HepG2 (cell line): ENCODE results near the gene WDR45B. TPM values are rescaled to one million over a fixed set of nuclear protein-coding genes. Genes with fewer than 3 reads are reported as not detected.

Experiments used
- CBX5 ChIP-seq: sonication (generic); formaldehyde crosslinking; IDR thresholded peaks from 2 replicates; pipeline ENCODE4 v1.4.0; 2020; ENCODE audit warnings: missing genetic modification reagents, borderline replicate concordance
- DR1 ChIP-seq: sonication (generic); formaldehyde crosslinking; IDR thresholded peaks from 2 replicates; pipeline ENCODE4 v1.8.0; 2021; ENCODE audit warnings: mild to moderate bottlenecking, missing genetic modification reagents, inconsistent platforms
- DZIP1 ChIP-seq: sonication (generic); formaldehyde crosslinking; IDR thresholded peaks from 2 replicates; pipeline ENCODE4 v1.5.0; 2020; ENCODE audit warnings: mild to moderate bottlenecking, missing genetic modification reagents
- GATAD2A ChIP-seq: IDR thresholded peaks from 2 replicates; pipeline ENCODE4 v1.6.1; 2016
- KDM3A ChIP-seq: IDR thresholded peaks from 2 replicates; pipeline ENCODE4 v1.6.1; 2018; ENCODE audit warnings: low read depth, missing compliant biosample characterization
- MBNL3 ChIP-seq: fragments of 250-450 bp; sonication (Bioruptor Pico); conservative IDR thresholded peaks from 2 replicates; pipeline ENCODE4 v1.8.0; 2022; ENCODE audit warnings: mild to moderate bottlenecking, inconsistent platforms
- MTA3 ChIP-seq: sonication (generic); formaldehyde crosslinking; IDR thresholded peaks from 2 replicates; pipeline ENCODE4 v1.4.0; 2020; ENCODE audit warnings: missing genetic modification reagents
- MYNN ChIP-seq: sonication (generic); formaldehyde crosslinking; IDR thresholded peaks from 2 replicates; pipeline ENCODE4 v1.4.0; 2020; ENCODE audit warnings: mild to moderate bottlenecking, low read depth, missing genetic modification reagents
- NCOA5 ChIP-seq: sonication (generic); formaldehyde crosslinking; IDR thresholded peaks from 2 replicates; pipeline ENCODE4 v1.4.0; 2020; ENCODE audit warnings: missing genetic modification reagents
- NFRKB ChIP-seq: fragments of 450-650 bp; IDR thresholded peaks from 2 replicates; pipeline ENCODE4 v1.6.1; 2017
- POLR2AphosphoS2 ChIP-seq: IDR thresholded peaks from 2 replicates; pipeline ENCODE4 v1.6.1; 2011; ENCODE audit warnings: low read depth, low read length, improper control_type of control experiment
- PRPF4 ChIP-seq: fragments of 200-400 bp; formaldehyde crosslinking; IDR thresholded peaks from 2 replicates; pipeline ENCODE4 v1.6.1; 2016; ENCODE audit warnings: low read length, low read depth; ENCODE audit not compliant: poor library complexity, severe bottlenecking
- PTBP1 ChIP-seq: fragments of 200-400 bp; formaldehyde crosslinking; IDR thresholded peaks from 2 replicates; pipeline ENCODE4 v1.6.1; 2018; ENCODE audit warnings: low read length, low read depth; ENCODE audit not compliant: poor library complexity, severe bottlenecking
- TMF1 ChIP-seq: sonication (generic); formaldehyde crosslinking; IDR thresholded peaks from 2 replicates; pipeline ENCODE4 v1.8.1; 2022; ENCODE audit warnings: low read depth, missing genetic modification reagents
- ZBTB1 ChIP-seq: sonication (generic); formaldehyde crosslinking; IDR thresholded peaks from 2 replicates; pipeline ENCODE4 v1.4.0; 2020; ENCODE audit warnings: missing genetic modification reagents, borderline replicate concordance
- ZBTB25 ChIP-seq: IDR thresholded peaks from 2 replicates; pipeline ENCODE4 v1.6.1; 2018; ENCODE audit warnings: missing genetic modification reagents
- ZFP36 ChIP-seq: fragments of 150-350 bp; IDR thresholded peaks from 2 replicates; pipeline ENCODE4 v1.6.1; 2018; ENCODE audit warnings: borderline replicate concordance, low read length, low read depth; ENCODE audit not compliant: partially characterized antibody
- ZFP62 ChIP-seq: sonication (generic); formaldehyde crosslinking; IDR thresholded peaks from 2 replicates; pipeline ENCODE4 v1.4.0; 2020; ENCODE audit warnings: missing genetic modification reagents
- ZNF260 ChIP-seq: sonication (generic); formaldehyde crosslinking; IDR thresholded peaks from 2 replicates; pipeline ENCODE4 v1.4.0; 2020; ENCODE audit warnings: missing genetic modification reagents, low read depth, mild to moderate bottlenecking, borderline replicate concordance
- ZNF337 ChIP-seq: sonication (generic); formaldehyde crosslinking; IDR thresholded peaks from 2 replicates; pipeline ENCODE4 v1.5.1; 2020; ENCODE audit warnings: missing genetic modification reagents, low read depth, mild to moderate bottlenecking, borderline replicate concordance
- ZNF567 ChIP-seq: sonication (generic); formaldehyde crosslinking; IDR thresholded peaks from 2 replicates; pipeline ENCODE4 v1.8.1; 2023; ENCODE audit warnings: mild to moderate bottlenecking, missing genetic modification reagents, borderline replicate concordance
- ZNF615 ChIP-seq: sonication (generic); formaldehyde crosslinking; IDR thresholded peaks from 2 replicates; pipeline ENCODE4 v1.5.0; 2020; ENCODE audit warnings: mild to moderate bottlenecking, missing genetic modification reagents, borderline replicate concordance
- ZNF616 ChIP-seq: sonication (generic); formaldehyde crosslinking; IDR thresholded peaks from 2 replicates; pipeline ENCODE4 v1.5.0; 2020; ENCODE audit warnings: low read depth, mild to moderate bottlenecking, missing genetic modification reagents
- ZNF619 ChIP-seq: sonication (generic); formaldehyde crosslinking; IDR thresholded peaks from 2 replicates; pipeline ENCODE4 v1.4.0; 2020; ENCODE audit warnings: mild to moderate bottlenecking, missing genetic modification reagents
- ZNF766 ChIP-seq: sonication (generic); formaldehyde crosslinking; IDR thresholded peaks from 2 replicates; pipeline ENCODE4 v1.5.0; 2020; ENCODE audit warnings: missing genetic modification reagents, borderline replicate concordance
- ZNF83 ChIP-seq: sonication (generic); formaldehyde crosslinking; IDR thresholded peaks from 2 replicates; pipeline ENCODE4 v1.4.0; 2020; ENCODE audit warnings: missing genetic modification reagents, mild to moderate bottlenecking, borderline replicate concordance
- ZSCAN21 ChIP-seq: sonication (generic); formaldehyde crosslinking; IDR thresholded peaks from 2 replicates; pipeline ENCODE4 v1.8.0; 2022; ENCODE audit warnings: mild to moderate bottlenecking, missing genetic modification reagents, moderate library complexity, borderline replicate concordance
- polyA plus RNA-seq, 8 experiments: library from polyadenylated mRNA; depleted of rRNA in 3 of 8; stranded (reverse) in 7 of 8; unstranded in 1 of 8; fragments of >200 nt; fragmentation: Illumina TruSeq in 4 of 8; extraction: Trizol in 4 of 8; gene quantifications; 2 replicates each; pipeline versions ENCODE4 v1.2.1 to v1.2.3, GENCODE V29; 2011 to 2016; ENCODE audit warnings: low read depth in 4 of 8, missing spikeins in 1 of 8, mixed read lengths in 1 of 8; ENCODE audit not compliant: insufficient read depth in 1 of 8
- total RNA-seq, 5 experiments: library from RNA; depleted of rRNA; stranded (reverse); fragments of >200 nt; fragmentation: Illumina TruSeq; extraction: Trizol; gene quantifications; 2 replicates each; pipeline ENCODE4 v1.2.3, GENCODE V29; 2016; ENCODE audit warnings: low read depth in 1 of 5
- TF ChIP-seq, protein P1 (sequence below): sonication (generic); formaldehyde crosslinking; IDR thresholded peaks from 2 replicates; pipeline ENCODE4 v1.8.1; 2022; ENCODE audit warnings: mild to moderate bottlenecking, missing genetic modification reagents

The WDR45B gene
- total and polyA plus RNA-seq, 2 of the 13 experiments (the other 11 are each of a cell fraction or from before 2014, with no cell fraction given), result 86.2 to 155 TPM

DNA sequence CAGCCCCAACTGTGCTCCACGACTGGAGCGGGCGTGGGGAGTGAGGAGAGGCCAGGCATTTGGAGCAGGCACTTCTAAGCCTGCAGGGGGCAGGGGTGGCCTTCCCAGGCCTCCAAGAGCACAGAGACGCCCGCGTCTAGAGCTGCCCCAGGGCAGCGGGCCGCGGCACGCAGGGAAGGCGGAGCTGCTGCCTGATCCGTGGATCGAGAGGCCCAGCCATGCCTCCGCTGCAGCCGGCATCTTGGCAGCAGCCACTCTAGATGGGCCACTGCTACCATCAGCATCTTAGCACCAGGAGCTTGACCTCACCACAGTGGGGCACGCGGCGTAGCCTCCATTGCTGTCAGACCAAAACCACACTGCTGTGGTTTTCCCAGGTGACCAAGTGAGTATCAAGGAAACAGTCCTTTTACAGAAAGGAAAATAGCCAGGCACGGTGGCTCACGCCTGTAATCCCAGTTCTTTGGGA lies 20.4 kb upstream of the WDR45B start (continued):
- TF ChIP-seq DZIP1 (CRISPR knock-in tag), result no peak
- no peak for TF ChIP-seq ZNF567 (CRISPR knock-in tag)
- TF ChIP-seq MTA3 (CRISPR knock-in tag), result no peak
- no peak for TF ChIP-seq ZFP62 (CRISPR knock-in tag)
- no peak for TF ChIP-seq POLR2AphosphoS2
- TF ChIP-seq CBX5 (CRISPR knock-in tag), result no peak; the same call in 1 of the 2 replicates
- TF ChIP-seq DR1 (CRISPR knock-in tag), result no peak
- 0 out of 2 replicates have a peak, but pooled peaks have one; percentile 47 for TF ChIP-seq KDM3A
- no peak for TF ChIP-seq PTBP1
- peak; percentile 38 for TF ChIP-seq ZFP36
- TF ChIP-seq ZBTB25 (CRISPR knock-in tag), result peak; percentile 63; the same call in 1 of the 2 replicates
- TF ChIP-seq MBNL3 (CRISPR knock-in tag), result no peak
- no peak for TF ChIP-seq ZNF766 (CRISPR knock-in tag)
- 0 out of 2 replicates have a peak, but pooled peaks have one; percentile 70 for TF ChIP-seq MYNN (CRISPR knock-in tag)
- peak; percentile 58; the same call in 1 of the 2 replicates for TF ChIP-seq ZSCAN21 (CRISPR knock-in tag)
- TF ChIP-seq ZBTB1, result no peak
- no peak for TF ChIP-seq NCOA5 (CRISPR knock-in tag)
- TF ChIP-seq TMF1 (CRISPR knock-in tag), result no peak
- TF ChIP-seq ZNF337 (CRISPR knock-in tag), result no peak
- TF ChIP-seq, protein P1, sequence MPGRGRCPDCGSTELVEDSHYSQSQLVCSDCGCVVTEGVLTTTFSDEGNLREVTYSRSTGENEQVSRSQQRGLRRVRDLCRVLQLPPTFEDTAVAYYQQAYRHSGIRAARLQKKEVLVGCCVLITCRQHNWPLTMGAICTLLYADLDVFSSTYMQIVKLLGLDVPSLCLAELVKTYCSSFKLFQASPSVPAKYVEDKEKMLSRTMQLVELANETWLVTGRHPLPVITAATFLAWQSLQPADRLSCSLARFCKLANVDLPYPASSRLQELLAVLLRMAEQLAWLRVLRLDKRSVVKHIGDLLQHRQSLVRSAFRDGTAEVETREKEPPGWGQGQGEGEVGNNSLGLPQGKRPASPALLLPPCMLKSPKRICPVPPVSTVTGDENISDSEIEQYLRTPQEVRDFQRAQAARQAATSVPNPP (CRISPR knock-in tag), result no peak
- TF ChIP-seq GATAD2A, result peak; percentile 52; the same call in 1 of the 2 replicates
- TF ChIP-seq NFRKB, result no peak
- no peak for TF ChIP-seq ZNF616 (CRISPR knock-in tag)
- no peak for TF ChIP-seq ZNF619 (CRISPR knock-in tag)
- no peak; the same call in 1 of the 2 replicates for TF ChIP-seq ZNF83 (CRISPR knock-in tag)
- TF ChIP-seq PRPF4, result no peak
- TF ChIP-seq ZNF615, result no peak
- no peak for TF ChIP-seq ZNF260 (CRISPR knock-in tag)
